ENCODE measurements around the gene ADAMTS2.

GRCh38 chr5:179316111-179316551 is 29.1 kb downstream of the ADAMTS2 start:
- TF ChIP-seq CTCF (IDR thresholded peaks at IDR 0.05) (no peak), POLR2A (IDR thresholded peaks at IDR 0.05) (no peak), POLR2AphosphoS5 (IDR thresholded peaks at IDR 0.05) (no peak)
